H1 (cell line): Measurements from ENCODE around the gene MNX1. TPM values are rescaled to one million over a fixed set of nuclear protein-coding genes. Genes with fewer than 3 reads are reported as not detected.
A peak's percentile ranks its signal among the peaks of the same experiment; 100 is the strongest.

Source experiments
- CTCF ChIA-PET: fragments of 300-600 bp; sonication (Branson Sonifier 250); formaldehyde crosslinking; loops from one replicate; lab custom pipeline; 2021; ENCODE audit not compliant: partially characterized antibody; lab: Charles Lee
- POLR2A ChIA-PET: fragments of 300-600 bp; sonication (Branson Sonifier 250); formaldehyde crosslinking; loops from one replicate; lab custom pipeline; 2021; ENCODE audit warnings: inconsistent platforms; ENCODE audit not compliant: partially characterized antibody; lab: Charles Lee
- DNase-seq, 2 experiments: peaks; one replicate each; pipeline versions ENCODE4 v3.0.0 to v3.0.0-alpha.2; 2010 to 2022; ENCODE audit warnings: low spot score in 2 of 2, low read depth in 1 of 2, mixed read lengths in 1 of 2
- FAIRE-seq: peaks from 2 replicates; lab custom pipeline; 2011; peaks lifted over from hg19 to GRCh38; lab: Jason Lieb, UNC
- H2AFZ ChIP-seq: 2 replicates; pipeline ENCODE4 v1.8.1; 2012; ENCODE audit warnings: low read length, inconsistent platforms
- H2AK5ac ChIP-seq: 2 replicates; pipeline ENCODE4 v1.6.1; 2013; ENCODE audit warnings: low read depth, low read length
- H2BK120ac ChIP-seq: replicated peaks from 2 replicates; pipeline ENCODE3; 2013; ENCODE audit warnings: low read depth, low read length, inconsistent platforms
- H2BK12ac ChIP-seq: 2 replicates; pipeline ENCODE4 v1.6.1; 2013; ENCODE audit warnings: low read depth, low read length
- H2BK15ac ChIP-seq: 2 replicates; pipeline ENCODE4 v1.6.1; 2013; ENCODE audit warnings: low read length
- H2BK20ac ChIP-seq: 2 replicates; pipeline ENCODE4 v1.6.1; 2013; ENCODE audit warnings: low read length
- H2BK5ac ChIP-seq: 2 replicates; pipeline ENCODE4 v1.6.1; 2013; ENCODE audit warnings: low read depth, low read length
- H3K14ac ChIP-seq: 2 replicates; pipeline ENCODE4 v1.6.1; 2013; ENCODE audit warnings: inconsistent platforms; ENCODE audit not compliant: insufficient read length
- H3K18ac ChIP-seq: 2 replicates; pipeline ENCODE4 v1.6.1; 2013; ENCODE audit warnings: low read length; ENCODE audit errors: extremely low read depth
- H3K23ac ChIP-seq: 2 replicates; pipeline ENCODE4 v1.6.1; 2013; ENCODE audit warnings: inconsistent platforms; ENCODE audit not compliant: insufficient read length
- H3K23me2 ChIP-seq: 2 replicates; pipeline ENCODE4 v1.6.1; 2013; ENCODE audit warnings: low read depth, low read length
- H3K27ac ChIP-seq: 2 replicates; pipeline ENCODE4 v1.6.1; 2011; ENCODE audit warnings: low read depth, low read length, inconsistent platforms
- H3K27me3 ChIP-seq, 4 experiments: replicated peaks in 1 of 4; 1 replicate in 1 of 4; 2 replicates in 3 of 4; pipeline versions ENCODE4 v1.6.1 to v1.8.1; 2011 to 2013; ENCODE audit warnings: low read length in 3 of 4, mild to moderate bottlenecking in 3 of 4, inconsistent platforms in 2 of 4, mixed read lengths in 2 of 4, moderate library complexity in 1 of 4; ENCODE audit not compliant: control insufficient read depth in 3 of 4, insufficient read depth in 3 of 4; ENCODE audit errors: extremely low read depth in 1 of 4
- H3K36me3 ChIP-seq, 4 experiments: 2 replicates each; pipeline versions ENCODE4 v1.6.1 to v1.8.1; 2011 to 2013; ENCODE audit warnings: mild to moderate bottlenecking in 4 of 4, low read length in 3 of 4, moderate library complexity in 2 of 4, control low read depth in 1 of 4, inconsistent platforms in 1 of 4; ENCODE audit not compliant: insufficient read depth in 4 of 4, control insufficient read depth in 2 of 4
- H3K4ac ChIP-seq: replicated peaks from 2 replicates; pipeline ENCODE3; 2013; ENCODE audit warnings: low read length, low read depth, mixed read lengths, inconsistent platforms; ENCODE audit not compliant: insufficient read length
- H3K4me1 ChIP-seq, 4 experiments: replicated peaks in 1 of 4; 1 replicate in 1 of 4; 2 replicates in 3 of 4; pipeline versions ENCODE4 v1.6.1 to v1.8.1; 2011 to 2013; ENCODE audit warnings: low read length in 3 of 4, inconsistent platforms in 2 of 4, mixed read lengths in 1 of 4; ENCODE audit not compliant: insufficient read depth in 4 of 4, control insufficient read depth in 3 of 4
- H3K4me2 ChIP-seq, 2 experiments: 2 replicates each; pipeline versions ENCODE4 v1.6.1 to v1.8.1; 2011 to 2013; ENCODE audit warnings: low read depth in 2 of 2, low read length in 2 of 2, control low read depth in 1 of 2, inconsistent platforms in 1 of 2, mild to moderate bottlenecking in 1 of 2; ENCODE audit not compliant: insufficient read depth in 1 of 2
- H3K4me3 ChIP-seq, 4 experiments: fragments of 200-600, 300-600 bp in 1 of 4; sonication (generic), shearing (Covaris generic), sonication (Bioruptor Twin) in 1 of 4; 2 replicates each; pipeline versions ENCODE4 v1.5.1 to v1.8.1; 2011 to 2016; ENCODE audit warnings: low read length in 4 of 4, low read depth in 3 of 4, control low read depth in 2 of 4, inconsistent platforms in 2 of 4, mild to moderate bottlenecking in 2 of 4, mixed read lengths in 1 of 4, moderate library complexity in 1 of 4; ENCODE audit not compliant: insufficient read depth in 2 of 4; ENCODE audit errors: extremely low read depth in 1 of 4
- H3K56ac ChIP-seq: replicated peaks from 2 replicates; pipeline ENCODE3; 2013; ENCODE audit warnings: low read depth, mild to moderate bottlenecking, mixed read lengths, low read length, inconsistent platforms; ENCODE audit not compliant: insufficient read length
- H3K79me1 ChIP-seq: 2 replicates; pipeline ENCODE4 v1.6.1; 2013; ENCODE audit warnings: low read depth, low read length, control low read depth
- H3K79me2 ChIP-seq, 2 experiments: 2 replicates each; pipeline versions ENCODE4 v1.6.1 to v1.8.1; 2012 to 2013; ENCODE audit warnings: low read length in 2 of 2, mild to moderate bottlenecking in 2 of 2, inconsistent platforms in 1 of 2; ENCODE audit not compliant: insufficient read depth in 2 of 2, control insufficient read depth in 1 of 2
- H3K9ac ChIP-seq, 4 experiments: replicated peaks in 1 of 4; 1 replicate in 1 of 4; 2 replicates in 3 of 4; pipeline versions ENCODE4 v1.6.1 to v1.8.1; 2011 to 2013; ENCODE audit warnings: low read depth in 3 of 4, low read length in 3 of 4, control low read depth in 2 of 4, mild to moderate bottlenecking in 2 of 4, moderate library complexity in 2 of 4, inconsistent platforms in 1 of 4; ENCODE audit errors: extremely low read depth in 1 of 4
- H3K9me3 ChIP-seq, 2 experiments: 2 replicates each; pipeline versions ENCODE4 v1.6.1 to v1.8.1; 2012 to 2013; ENCODE audit warnings: mild to moderate bottlenecking in 2 of 2, moderate library complexity in 2 of 2, control low read depth in 1 of 2, inconsistent platforms in 1 of 2, low read depth in 1 of 2, low read length in 1 of 2, mixed read lengths in 1 of 2; ENCODE audit not compliant: insufficient read depth in 2 of 2
- H4K20me1 ChIP-seq, 2 experiments: replicated peaks in 1 of 2; 2 replicates each; pipeline versions ENCODE3 to v1.8.1; 2011 to 2013; ENCODE audit warnings: inconsistent platforms in 2 of 2, low read length in 2 of 2, mild to moderate bottlenecking in 1 of 2; ENCODE audit not compliant: insufficient read depth in 2 of 2, control insufficient read depth in 1 of 2
- H4K5ac ChIP-seq: 2 replicates; pipeline ENCODE4 v1.6.1; 2013; ENCODE audit warnings: low read length, low read depth, mixed read lengths, inconsistent platforms; ENCODE audit not compliant: insufficient read length
- H4K8ac ChIP-seq: 2 replicates; pipeline ENCODE4 v1.8.0; 2013; ENCODE audit warnings: mild to moderate bottlenecking, moderate library complexity, low read length, inconsistent platforms; ENCODE audit not compliant: insufficient read depth; ENCODE audit errors: extremely low read depth
- H4K91ac ChIP-seq: replicated peaks from 2 replicates; pipeline ENCODE3; 2013; ENCODE audit warnings: low read length, mixed read lengths, inconsistent platforms; ENCODE audit not compliant: insufficient read length
- CBX8 ChIP-seq: fragments of 300-800, 300-1000 bp; sonication (generic); IDR thresholded peaks from 2 replicates; pipeline ENCODE4 v1.7.1; 2016; ENCODE audit warnings: low read depth, low read length, borderline replicate concordance
- CTBP2 ChIP-seq: IDR thresholded peaks from 2 replicates; pipeline ENCODE4 v1.7.0; 2011; ENCODE audit warnings: borderline replicate concordance, mild to moderate bottlenecking, moderate library complexity, mixed read lengths, low read length; ENCODE audit not compliant: insufficient read depth, insufficient read length
- EGR1 ChIP-seq: IDR thresholded peaks from 2 replicates; pipeline ENCODE4 v1.6.1; 2011; ENCODE audit warnings: low read depth, low read length, borderline replicate concordance
- PHF8 ChIP-seq: fragments of 200-600 bp; sonication (generic); conservative IDR thresholded peaks from 2 replicates; pipeline ENCODE4 v1.7.1; 2012; ENCODE audit warnings: low read depth, mild to moderate bottlenecking, inconsistent platforms, low read length, moderate library complexity
- RNF2 ChIP-seq: fragments of 200-900, 300-1000 bp; sonication (generic); IDR thresholded peaks from 2 replicates; pipeline ENCODE4 v1.7.1; 2016; ENCODE audit warnings: borderline replicate concordance, low read depth, mild to moderate bottlenecking, antibody characterized with exemption, low read length; ENCODE audit not compliant: poor library complexity, severe bottlenecking; ENCODE audit errors: missing control alignments
- SIX5 ChIP-seq: IDR thresholded peaks from 2 replicates; pipeline ENCODE4 v1.6.1; 2011; ENCODE audit warnings: mild to moderate bottlenecking, low read depth, low read length
- SUZ12 ChIP-seq: fragments of 200-600 bp; sonication (generic); IDR thresholded peaks from 2 replicates; pipeline ENCODE4 v1.6.1; 2012; ENCODE audit warnings: mild to moderate bottlenecking, inconsistent platforms, low read length, moderate library complexity, mixed read lengths
- TCF12 ChIP-seq: IDR thresholded peaks from 2 replicates; pipeline ENCODE4 v1.6.1; 2011; ENCODE audit warnings: low read depth, mild to moderate bottlenecking, low read length
- ZNF274 ChIP-seq: IDR thresholded peaks from 2 replicates; pipeline ENCODE4 v1.7.0; 2012; ENCODE audit warnings: low read length, borderline replicate concordance; ENCODE audit errors: extremely low read depth
- WGBS, 2 experiments: shearing (Covaris generic) in 1 of 2; methylation state at CpG; one replicate each; pipeline versions ENCODE4 v1.1.6 to v1.1.7; 2013 to 2015; ENCODE audit warnings: low lambda C conversion rate in 2 of 2, mixed read lengths in 2 of 2, inconsistent platforms in 1 of 2, low coverage in 1 of 2, missing lambda C conversion rate in 1 of 2; ENCODE audit not compliant: insufficient replicate concordance in 2 of 2, insufficient coverage in 1 of 2, insufficient read length in 1 of 2; ENCODE audit errors: extremely low coverage in 1 of 2, missing lambda C conversion rate in 1 of 2; 5-methylcytosine and 5-hydroxymethylcytosine counted together
- polyA plus RNA-seq, 7 experiments: library from polyadenylated mRNA; depleted of rRNA in 3 of 7; stranded (reverse) in 5 of 7; unstranded in 2 of 7; fragments of >200 nt in 5 of 7; fragments of 200-250 nt in 2 of 7; gene quantifications; 1 replicate in 5 of 7; 2 replicates in 1 of 7; 4 replicates in 1 of 7; pipeline versions ENCODE4 v1.2.1 to v1.2.3, GENCODE V29; 2011 to 2013; ENCODE audit warnings: missing spikeins in 2 of 7, mixed read lengths in 2 of 7
- total RNA-seq: library from RNA; stranded (reverse); fragmentation: NEBNext Ultra II Directional; extraction: Animal tissue kit (Norgen Biotek cat#: 25700); gene quantifications from 2 replicates; pipeline ENCODE4 v1.2.1, GENCODE V29; 2021

MNX1 gene
- total and polyA plus RNA-seq, 2 of the 8 experiments (the other 6 are each of a cell fraction or from before 2014, with no cell fraction given) = 0.39 TPM; not detected in 1

- H4K5ac ChIP-seq = no peak overlapping the region
- H3K4ac ChIP-seq = no peak overlapping the region
- DNase-seq (no peak), FAIRE-seq (no peak)
- peaks cover 0 to 16% (median 0%) of the 10 kb centered on the region in 4 experiments; a peak in 1 of 8 replicates for H3K36me3 ChIP-seq
- H2BK120ac ChIP-seq = no peak overlapping the region
- H4K91ac ChIP-seq = no peak overlapping the region
- CTCF ChIA-PET = interaction anchor here (1.2 to 2.4 kb wide), 3 partner anchors 9 to 15 kb away, joined by 5 to 8 read pairs (median 7); no protein-coding TSS in a partner anchor
- no peak overlapping the region for H2AFZ ChIP-seq
- no peak overlapping the region for H3K23ac ChIP-seq
- H2BK12ac ChIP-seq = peak overlapping the region; percentile 68; the same call in 1 of the 2 replicates
- no peak overlapping the region for H3K14ac ChIP-seq
- no peaks in the 10 kb centered on the region for H3K9me3 ChIP-seq
- H2BK15ac ChIP-seq = no peak overlapping the region
- no peaks in the 10 kb centered on the region for H3K79me2 ChIP-seq
- peak overlapping the region; percentile 34 to 62 for H3K4me2 ChIP-seq
- POLR2A ChIA-PET = interaction anchor here (0.6 to 3.0 kb wide), 6 partner anchors 11 to 53 kb away, joined by 3 to 19 read pairs (median 4); no protein-coding TSS in a partner anchor
- H2BK5ac ChIP-seq = no peak overlapping the region
- no peak overlapping the region; the same call in 1 of the 2 replicates for H3K18ac ChIP-seq
- H2BK20ac ChIP-seq = 0 out of 2 replicates have a peak overlapping the region, but pooled peaks have one; percentile 72
- H3K23me2 ChIP-seq = peaks cover 2% of the 10 kb centered on the region; the same call in 1 of the 2 replicates
- H3K4me3 ChIP-seq = peak overlapping the region in 3 of 4 experiments; percentile 18 to 48 (median 26); a peak in 2 of 8 replicates
- peaks cover 26 to 28% of the 10 kb centered on the region in 2 experiments for H4K20me1 ChIP-seq
- H3K27ac ChIP-seq = no peak overlapping the region
- H3K4me1 ChIP-seq = peaks cover 3 to 35% (median 12%) of the 10 kb centered on the region in 4 experiments; a peak in 6 of 7 replicates
- no peaks in the 10 kb centered on the region for H3K79me1 ChIP-seq
- no peak overlapping the region for H3K56ac ChIP-seq
- no peak overlapping the region for H3K9ac ChIP-seq
- H2AK5ac ChIP-seq = no peak overlapping the region
- no peak overlapping the region; the same call in 1 of the 2 replicates for H4K8ac ChIP-seq
- peaks cover 95 to 99% (median 98%) of the 10 kb centered on the region in 4 experiments for H3K27me3 ChIP-seq
- WGBS, 2 experiments = 4% methylated on average over 51 of the region's 56 CpGs; no CpG with 5 or more reads in 1 of the 2 experiments
- no peak for TF ChIP-seq CTBP2
- TF ChIP-seq CBX8 = peak; percentile 75; the same call in 1 of the 2 replicates
- TF ChIP-seq SIX5 = no peak
- peak; percentile 87 for TF ChIP-seq SUZ12
- TF ChIP-seq ZNF274 = no peak
- no peak for TF ChIP-seq PHF8
- no peak for TF ChIP-seq EGR1
- peak; percentile 91 for TF ChIP-seq RNF2
- 0 out of 2 replicates have a peak, but pooled peaks have one; percentile 3 for TF ChIP-seq TCF12
Measured at GRCh38 chr7:157004521-157005455, 5.7 kb downstream of the MNX1 start.
